Measurements from ENCODE around the gene FRMPD2.
"Not testable (repeated sequence)": the region's sequence is repeated elsewhere in the genome, so short reads cannot be mapped to it uniquely, and the experiment has no call there.

Gene FRMPD2

DNA sequence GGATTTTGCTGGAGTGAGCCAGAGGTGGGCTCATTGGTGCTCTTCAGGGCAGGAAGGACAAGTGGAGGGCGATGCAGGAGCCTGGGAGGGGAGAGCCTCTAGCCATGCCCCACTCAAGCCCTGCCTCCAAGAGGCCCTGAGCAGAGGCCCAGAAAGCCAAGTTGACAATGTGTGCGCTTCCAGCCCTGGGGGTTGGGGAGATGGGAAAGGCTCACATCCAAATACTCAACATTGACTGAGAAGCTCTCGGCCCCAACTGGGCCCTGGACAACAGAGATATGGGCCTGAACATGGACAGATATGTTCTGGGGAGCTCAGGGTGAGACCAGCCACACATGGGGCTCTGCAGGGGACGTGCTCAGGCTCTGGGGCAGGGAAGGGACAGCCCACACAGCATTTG lies 39.0 kb downstream of the FRMPD2 start:
- DNase-seq (ENCODE audit: low read depth in 2 of 3, low spot score in 2 of 3): no peak

DNA sequence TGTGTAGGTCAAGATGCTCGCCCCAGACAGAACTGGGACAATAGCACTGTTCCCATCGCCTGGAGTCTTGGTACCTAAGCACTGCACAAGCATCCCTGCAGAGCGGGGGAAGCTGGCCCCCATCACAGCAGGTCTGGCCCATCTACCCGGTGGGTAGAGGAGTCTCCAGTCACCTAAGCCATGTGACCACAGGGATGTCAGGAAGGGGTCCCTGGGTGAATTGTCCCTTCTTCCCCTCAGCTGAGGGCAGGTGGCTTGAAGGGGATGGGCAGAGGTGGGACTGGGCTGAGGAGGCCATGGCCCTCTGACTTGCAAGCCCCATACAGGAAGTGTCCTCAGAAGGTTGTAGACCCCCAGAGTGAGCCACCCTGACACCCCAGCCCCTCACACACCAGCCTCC lies 39.7 kb downstream of the FRMPD2 start:
- no peak for DNase-seq (ENCODE audit: low read depth in 2 of 3, low spot score in 2 of 3)

DNA sequence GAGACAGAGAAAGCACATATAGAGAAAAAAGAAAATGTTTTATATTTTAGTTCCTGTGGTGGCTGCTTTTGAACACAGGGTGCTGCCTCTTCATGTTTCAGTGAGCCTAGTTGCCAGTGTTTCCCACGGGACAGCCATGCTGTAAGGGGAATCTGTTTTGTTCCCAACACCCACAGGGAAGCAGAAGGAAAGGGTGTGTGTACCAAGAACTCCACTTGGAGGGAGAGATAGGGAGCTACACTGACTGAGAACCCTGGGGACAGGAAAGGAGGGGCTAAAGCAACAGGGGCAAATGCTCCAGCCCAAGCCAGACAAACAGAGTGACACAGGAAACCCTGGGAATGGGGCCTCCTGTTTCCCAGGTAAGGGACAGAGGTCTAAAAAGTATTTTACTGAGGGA lies 40.2 kb downstream of the FRMPD2 start:
- DNase-seq (ENCODE audit: low read depth in 2 of 3, low spot score in 2 of 3): no peak

DNA sequence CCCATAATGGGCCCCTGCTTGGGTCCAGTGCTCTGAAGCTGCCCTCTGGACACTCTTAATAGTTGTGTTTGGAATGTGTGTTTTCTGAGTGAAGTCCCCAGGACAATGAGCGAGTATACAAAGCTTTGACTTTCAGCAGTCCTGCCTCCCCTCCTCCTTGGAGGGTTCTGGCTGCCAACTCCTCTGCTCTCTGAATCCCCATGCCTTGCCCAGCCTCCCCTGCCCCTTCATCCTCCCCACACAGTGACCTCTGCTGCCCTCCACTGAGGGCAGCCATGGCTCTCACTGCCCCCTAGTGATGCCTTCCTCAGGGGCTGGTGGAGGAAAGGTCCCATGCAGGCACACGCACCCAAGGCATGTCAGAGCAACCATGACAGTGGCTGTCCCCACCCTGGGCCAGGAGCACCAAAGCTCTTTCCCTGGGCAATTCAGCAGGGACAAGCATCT lies 40.9 kb downstream of the FRMPD2 start:
- DNase-seq (ENCODE audit: low read depth in 2 of 3, low spot score in 2 of 3): no peak

DNA sequence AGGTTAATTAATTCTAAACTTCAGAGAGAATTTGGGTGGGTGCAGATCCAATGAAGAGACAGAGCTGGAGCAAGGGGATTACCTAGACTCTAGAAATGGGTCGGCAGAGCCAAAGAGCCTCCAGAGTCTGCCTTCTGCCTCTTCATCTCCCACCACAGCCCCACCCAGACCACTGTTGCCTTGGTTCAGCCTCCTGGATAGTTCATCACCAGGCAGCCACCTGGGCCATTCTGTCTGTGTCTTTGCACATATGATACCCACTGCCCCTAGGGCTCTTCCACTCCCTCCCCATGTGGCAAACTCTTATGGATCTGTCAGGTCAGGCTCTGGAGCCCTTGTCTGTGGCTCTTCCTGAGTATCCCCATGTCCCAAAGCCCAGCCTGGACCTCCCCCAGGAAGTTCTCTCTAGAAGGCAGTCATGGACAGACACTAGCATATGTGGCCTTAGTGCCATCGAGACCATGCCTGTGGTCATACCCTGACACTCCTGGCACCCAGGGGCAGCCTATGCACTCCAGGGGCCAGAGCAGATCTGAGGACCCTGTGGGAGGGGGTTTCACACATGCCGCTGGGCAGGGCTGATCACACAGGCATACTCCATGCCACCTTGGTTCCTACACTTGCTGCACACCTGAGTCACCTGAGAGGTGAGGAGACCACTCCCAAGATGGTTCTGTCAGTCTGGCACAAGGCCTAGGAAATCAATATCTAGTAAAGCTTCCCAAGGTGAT lies 41.6 kb downstream of the FRMPD2 start:
- DNase-seq (ENCODE audit: low read depth in 2 of 3, low spot score in 2 of 3): no peak

DNA sequence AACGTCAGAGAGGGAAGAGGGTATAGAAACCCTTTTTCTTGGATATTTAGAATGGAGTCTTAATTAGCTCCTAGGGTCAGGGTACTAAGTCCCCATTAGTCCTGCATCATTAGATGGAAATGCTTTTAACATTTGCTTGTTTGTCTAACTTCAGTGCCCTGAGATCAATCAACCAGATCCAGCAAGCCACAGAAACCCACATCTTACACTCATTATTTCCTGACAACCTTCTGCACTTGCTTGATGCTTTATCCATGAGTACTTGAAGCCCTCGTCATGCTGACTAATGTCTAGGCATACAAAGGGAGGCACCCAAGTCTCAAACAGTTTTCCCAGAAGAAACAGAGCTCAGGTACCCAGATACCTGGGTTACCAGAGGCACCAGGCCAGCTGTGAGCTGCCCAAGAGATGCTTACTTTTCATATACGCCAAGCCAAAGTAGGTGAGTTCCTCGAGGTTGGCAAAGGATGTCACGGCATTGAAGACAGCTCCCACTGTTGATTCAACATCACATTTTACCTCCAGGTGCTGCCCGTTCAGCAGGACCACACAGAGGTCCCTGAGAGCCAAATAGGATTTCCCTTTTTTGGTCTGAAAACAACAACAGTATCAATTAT lies 42.7 kb downstream of the FRMPD2 start:
- DNase-seq (ENCODE audit: low read depth in 2 of 3, low spot score in 2 of 3): no peak

DNA sequence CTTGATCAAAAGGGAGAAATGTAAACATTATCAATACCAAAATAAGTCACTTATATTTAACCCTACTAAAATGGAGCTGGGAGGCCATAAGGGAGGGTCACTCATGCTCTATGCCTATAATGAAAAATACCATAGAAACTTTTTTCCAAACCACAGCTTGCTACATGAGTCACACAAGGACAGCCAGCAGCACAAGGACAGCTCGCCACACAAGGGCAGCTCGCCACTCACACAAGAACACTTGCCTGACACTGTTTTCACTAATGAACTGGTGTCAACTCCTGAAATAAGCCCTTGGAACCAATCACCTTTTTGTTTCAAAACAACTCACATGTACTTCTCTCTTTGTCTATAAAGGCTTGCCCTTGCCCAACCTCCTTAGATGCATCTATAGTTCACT lies 43.3 kb downstream of the FRMPD2 start:
- DNase-seq (ENCODE audit: low read depth in 2 of 3, low spot score in 2 of 3): no peak

DNA sequence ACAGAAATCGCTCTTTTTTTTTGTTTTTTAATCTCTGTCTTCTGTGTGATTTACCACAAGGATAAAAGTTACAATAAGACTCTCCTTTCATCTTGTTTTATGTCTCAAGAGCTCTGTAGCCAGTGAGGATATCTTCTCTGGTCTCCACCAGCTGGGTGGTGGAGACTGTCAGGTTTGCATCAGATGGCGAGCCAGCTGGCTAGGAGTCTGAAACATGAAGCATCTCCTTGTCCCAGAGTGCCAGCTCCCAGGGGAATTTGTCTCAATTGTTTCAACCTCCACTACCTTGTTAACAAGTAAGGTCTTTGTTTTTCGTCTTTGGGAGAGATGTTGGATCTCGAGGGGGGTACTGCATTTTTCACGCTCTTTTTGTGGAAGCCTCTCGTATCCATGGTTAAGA lies 47.3 kb downstream of the FRMPD2 start:
- no peak for DNase-seq (ENCODE audit: low read depth in 2 of 3, low spot score in 2 of 3)

DNA sequence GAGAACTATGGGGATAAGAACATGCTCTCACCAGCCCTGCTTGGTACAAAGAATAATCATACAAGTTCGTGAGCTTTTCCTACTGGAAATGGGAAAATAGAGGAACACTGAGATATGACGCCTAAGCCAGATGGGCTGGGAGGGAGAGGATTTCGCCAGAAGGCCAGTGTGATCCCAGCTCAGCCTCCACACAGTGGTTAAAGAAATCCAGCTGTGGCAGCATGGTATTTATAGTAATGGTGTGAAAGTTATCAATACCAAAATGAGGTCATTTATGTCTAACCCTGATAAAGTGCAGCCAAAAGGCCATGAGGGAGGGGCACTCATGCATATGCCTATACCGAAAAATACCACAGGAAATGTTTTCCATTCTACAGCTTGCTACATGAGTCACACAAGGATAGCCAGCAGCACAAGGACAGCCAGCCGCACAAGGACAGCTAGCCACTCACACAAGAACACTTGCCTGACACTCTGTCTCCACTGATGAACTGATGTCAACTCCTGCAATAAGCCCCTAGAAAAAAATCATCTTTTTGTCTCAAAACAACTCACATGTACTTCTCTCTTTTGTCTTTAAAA lies 49.4 kb downstream of the FRMPD2 start:
- no peak for DNase-seq (ENCODE audit: low read depth in 2 of 3, low spot score in 2 of 3)

DNA sequence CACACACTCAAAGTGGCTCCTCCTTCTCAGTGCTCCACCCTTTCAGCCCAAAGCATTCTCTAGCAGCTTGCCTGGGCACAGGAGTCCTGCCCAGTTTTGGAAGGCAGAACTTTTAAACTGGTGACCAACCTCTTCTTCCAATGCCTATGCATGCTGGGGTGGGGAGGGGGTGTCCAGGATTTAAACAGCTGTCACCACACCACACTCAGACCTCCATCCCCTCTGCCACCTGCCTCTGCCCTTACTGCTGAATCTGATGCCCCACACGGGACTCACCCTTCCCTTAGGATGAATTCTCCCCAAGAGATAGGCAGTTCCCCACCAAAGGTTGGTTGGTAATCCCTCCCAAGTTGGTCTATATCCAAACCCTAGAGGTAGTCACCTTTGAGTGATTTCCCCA lies 50.2 kb downstream of the FRMPD2 start:
- no peak for DNase-seq (ENCODE audit: low read depth in 2 of 3, low spot score in 2 of 3)

DNA sequence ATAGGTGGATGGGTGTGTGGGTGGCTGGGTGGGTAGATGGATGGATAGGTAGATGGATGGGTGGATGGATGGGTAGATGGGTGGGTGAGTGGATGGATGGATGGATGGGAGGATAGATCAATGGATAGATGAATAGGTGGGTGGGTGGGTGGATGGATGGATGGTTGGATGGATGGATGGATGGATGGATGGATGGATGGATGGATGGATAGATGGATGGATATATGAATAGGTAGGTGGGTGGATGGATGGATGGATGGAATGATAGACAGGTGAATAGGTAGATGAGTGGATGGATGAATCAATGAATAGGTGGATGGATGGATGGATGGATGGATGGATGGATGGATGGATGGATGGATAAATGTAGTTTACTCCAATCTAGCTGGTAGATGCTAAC lies 52.7 kb downstream of the FRMPD2 start:
- no peak for DNase-seq (ENCODE audit: low read depth in 2 of 3, low spot score in 2 of 3)

DNA sequence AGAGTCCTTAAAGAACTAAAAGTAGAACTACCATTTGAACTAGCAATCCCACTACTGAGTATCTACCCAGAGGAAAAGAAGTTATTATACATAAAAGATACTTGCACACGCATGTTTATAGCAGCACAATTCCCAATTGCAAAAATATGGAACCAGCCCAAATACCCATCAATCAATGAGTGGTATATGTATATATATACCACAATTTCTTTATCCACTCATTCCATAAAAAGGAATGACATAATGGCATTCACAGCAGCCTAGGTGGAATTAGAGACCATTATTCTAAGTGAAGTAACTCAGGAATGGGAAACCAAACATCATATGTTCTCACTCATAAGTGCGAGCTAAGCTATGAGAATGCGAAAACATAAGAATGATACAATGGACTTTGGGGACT lies 53.5 kb downstream of the FRMPD2 start:
- not testable (repeated sequence) for DNase-seq (ENCODE audit: low read depth in 2 of 3, low spot score in 2 of 3)

DNA sequence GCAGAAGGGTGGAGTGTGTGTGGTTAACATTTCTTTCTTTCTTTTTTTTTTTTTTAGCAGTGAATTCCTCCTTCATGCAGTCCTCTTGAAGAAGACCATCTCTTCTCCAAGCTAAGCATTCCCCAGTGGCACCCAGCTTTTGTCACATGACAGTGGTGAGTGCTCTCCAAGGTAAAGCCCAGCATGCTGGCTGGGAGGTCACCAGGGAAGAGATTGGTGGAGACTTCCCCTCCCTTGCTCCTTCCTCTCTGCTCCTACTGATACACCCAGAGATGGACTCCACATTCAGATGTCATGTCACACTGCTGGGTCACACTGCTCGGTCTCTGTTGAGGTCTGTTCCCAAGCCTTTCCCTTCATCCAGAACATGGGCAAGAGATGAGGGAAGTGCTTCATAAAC lies 55.3 kb downstream of the FRMPD2 start:
- no peak for DNase-seq (ENCODE audit: low read depth in 2 of 3, low spot score in 2 of 3)

DNA sequence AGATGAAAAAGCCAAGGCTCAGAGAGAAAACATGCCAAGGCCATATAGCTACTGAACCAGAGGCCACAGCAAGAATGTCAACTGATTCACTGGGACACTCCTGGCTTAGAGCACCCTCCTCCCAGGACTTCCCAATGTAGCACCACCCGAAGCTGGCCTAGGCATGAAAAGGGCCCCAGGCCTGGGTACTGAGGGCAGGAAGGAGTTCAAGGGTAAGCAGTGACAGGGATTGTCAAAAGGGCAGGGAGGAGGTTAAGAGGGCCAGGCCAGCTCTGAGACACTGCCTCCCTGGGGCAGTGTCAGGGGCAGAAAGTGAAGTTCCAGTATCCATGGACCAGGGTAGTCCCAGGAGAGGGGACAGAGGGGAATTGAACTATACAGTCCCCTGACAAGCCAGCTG lies 57.8 kb downstream of the FRMPD2 start:
- DNase-seq (ENCODE audit: low read depth in 2 of 3, low spot score in 2 of 3): no peak

DNA sequence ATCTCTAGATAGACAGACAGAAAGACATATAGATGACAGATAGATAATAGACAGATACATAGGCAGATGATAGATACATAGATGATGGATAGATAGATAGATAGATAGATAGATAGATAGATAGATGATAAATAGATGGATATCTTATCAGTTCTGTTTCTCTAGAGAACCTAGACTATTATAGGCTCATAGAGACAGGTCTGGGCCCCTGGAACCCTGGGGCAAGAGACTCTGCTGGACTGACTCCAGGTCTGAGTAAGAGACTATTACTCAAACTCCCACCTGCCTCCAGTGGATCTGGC lies 58.3 kb downstream of the FRMPD2 start:
- DNase-seq (ENCODE audit: low read depth in 2 of 3, low spot score in 2 of 3): no peak

DNA sequence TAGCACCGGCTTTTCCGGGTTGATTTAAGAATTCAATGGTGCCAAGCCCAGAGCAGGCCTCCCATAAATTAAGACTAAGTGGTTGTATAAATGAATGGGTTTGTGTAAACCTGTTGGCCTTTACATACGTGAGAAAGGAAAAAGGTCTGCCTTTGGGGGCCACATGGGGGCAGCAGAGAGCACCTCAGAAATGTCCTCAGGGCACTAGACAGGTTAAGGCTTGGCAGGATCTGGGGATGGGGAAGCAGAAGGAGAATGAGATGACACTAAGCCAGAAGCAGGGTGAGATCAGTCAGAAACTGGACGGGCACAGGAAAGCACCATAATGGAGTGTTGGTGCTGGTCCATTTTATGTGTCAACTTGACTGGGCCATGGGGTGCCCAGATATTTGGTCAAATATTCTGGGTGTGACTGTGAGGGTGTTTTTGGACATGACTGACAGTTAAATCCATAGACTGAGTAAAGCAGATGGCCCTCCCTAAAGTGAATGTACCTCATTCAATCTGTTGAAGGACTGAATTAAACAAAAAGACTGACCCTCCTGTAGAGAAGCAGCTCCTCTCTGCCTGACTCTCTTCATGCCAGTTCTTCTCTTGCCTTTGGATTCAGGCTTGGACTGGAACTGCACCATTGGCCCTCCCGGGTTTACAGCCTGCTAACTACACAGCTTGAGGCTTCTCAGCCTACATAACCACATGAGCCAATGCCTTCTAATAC lies 58.9 kb downstream of the FRMPD2 start:
- peak in 1 of 3 experiments; percentile 18 for DNase-seq (ENCODE audit: low read depth in 2 of 3, low spot score in 2 of 3)

DNA sequence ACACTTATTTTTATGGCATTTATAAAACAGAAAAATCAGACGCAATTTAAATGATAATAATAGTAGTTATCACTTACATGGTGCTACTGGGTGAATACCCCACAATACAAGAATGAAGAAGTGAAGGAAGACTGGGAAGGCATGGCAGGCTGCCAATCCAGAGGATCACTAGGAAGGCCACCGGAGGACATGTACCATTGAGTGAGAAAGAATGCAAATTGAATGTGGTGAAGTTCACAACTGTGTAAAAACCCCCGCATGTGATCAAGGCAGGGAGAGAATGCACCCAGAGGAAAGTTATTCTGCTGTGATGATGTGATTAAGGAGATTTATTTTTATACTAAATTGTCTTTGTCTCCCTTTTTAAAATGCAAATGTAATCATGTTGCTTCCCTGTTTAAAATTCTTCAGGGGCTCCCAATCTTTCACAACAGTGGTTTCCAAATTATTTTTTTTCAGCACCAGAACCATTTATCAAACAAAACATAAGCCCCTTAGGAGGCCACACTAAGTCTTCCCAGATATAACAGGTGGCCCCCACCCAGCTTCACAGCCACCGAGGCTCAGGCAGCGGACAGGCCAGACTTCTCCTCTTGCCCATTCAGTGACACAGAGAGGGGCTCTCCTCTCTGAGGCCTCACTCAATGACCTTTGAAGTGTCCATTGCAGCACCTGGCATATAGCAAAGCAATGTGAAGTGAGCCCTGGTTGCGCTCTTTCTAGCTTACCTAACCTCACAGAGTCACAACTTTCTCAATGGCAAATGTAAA lies 59.6 kb downstream of the FRMPD2 start:
- DNase-seq (ENCODE audit: low read depth in 2 of 3, low spot score in 2 of 3): no peak

DNA sequence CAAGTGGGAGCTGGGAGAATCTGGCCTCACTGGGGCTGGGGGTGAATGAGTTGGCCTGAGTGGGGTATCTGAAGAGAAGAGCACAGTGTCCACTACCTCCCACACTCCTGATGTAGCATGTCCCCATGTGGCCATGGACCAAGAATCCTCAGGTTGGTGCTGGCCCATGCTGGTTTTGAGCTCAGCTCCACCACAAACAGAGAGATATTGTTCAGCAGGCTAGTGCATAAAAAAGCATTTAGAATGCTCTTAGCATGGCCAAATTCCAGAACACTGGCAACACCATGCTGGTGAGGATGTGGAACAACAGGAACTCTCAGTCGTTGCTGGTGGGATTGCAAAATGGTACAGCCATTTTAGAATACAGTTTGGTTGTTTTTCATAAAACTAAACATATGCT lies 61.4 kb downstream of the FRMPD2 start:
- DNase-seq (ENCODE audit: low read depth in 2 of 3, low spot score in 2 of 3): no peak

DNA sequence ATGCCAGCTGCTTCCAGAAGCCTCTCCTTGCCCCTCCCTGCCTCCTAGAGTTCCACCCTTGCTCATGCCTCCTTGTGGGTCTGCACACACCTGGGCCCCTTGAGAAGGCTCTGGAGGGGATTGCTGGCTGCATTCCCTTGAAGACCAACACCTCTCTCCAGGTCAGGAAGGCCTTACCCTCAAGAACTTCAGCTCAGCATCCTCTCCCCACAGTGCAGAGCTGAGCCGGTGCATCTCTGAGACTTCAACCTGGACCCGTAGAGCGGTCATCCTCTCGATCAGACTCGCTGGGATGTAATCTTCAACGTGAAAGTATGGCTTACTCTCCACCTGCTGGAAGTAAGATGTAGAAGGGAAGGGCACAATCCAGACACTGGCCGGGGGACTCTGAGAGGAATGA lies 62.7 kb downstream of the FRMPD2 start:
- DNase-seq (ENCODE audit: low read depth in 2 of 3, low spot score in 2 of 3): no peak

DNA sequence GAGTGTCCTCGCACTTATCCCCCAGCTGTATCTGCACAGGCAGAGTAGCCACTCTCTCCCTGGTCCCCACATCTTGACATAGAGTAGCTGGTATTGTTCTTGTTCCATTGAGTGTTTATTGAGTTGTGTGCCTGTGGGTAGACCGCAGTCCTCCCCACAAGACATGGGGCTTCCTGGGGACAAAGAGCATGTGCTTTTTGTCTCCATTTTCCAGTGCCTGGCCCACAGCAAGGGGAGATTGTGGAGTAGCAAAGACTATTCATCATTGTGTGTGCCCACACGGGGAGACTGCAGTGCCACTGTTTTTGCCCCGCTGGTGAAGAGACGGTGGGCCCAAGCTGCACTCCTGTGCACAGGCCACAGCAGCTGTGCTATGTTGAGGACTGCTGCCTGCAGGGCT lies 63.5 kb downstream of the FRMPD2 start:
- no peak for DNase-seq (ENCODE audit: low read depth in 2 of 3, low spot score in 2 of 3)

DNA sequence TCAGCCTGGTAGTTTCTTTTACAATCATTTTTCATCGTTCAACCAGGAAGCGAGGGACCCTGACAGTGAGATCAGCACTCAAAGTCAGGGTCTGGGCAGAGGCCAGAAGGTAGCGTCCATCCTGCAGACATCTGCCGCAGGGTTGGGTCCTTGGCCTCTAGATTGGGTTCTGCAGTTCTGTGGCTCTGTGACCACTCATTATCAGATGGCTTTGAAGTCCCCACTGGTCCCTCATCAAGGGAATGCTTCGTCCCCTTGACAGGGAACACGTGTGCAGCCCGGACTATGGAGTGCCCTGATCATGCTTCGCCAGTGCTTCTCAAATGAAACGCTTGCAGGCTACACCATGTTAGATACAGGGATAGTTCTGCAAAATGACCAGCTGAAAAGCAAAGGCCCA lies 64.1 kb downstream of the FRMPD2 start:
- DNase-seq (ENCODE audit: low read depth in 2 of 3, low spot score in 2 of 3): no peak

DNA sequence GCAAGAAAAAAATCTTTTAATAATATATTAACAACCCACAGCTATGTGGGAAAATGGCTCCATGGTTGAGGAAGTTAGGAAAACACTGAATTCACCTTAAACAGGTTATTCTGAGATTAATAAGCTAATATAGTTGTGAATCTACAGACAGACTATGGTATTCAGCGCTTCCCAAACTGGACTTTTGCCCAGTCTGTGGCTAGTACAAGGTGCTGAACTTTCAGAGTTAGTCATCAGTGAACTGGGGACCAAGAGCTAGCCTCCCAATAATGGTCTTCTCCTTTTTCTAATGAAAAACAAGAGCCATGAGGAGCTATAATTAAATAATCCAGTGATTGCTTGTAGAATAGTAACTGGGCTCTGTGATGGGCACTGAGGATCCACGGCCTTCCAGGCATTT lies 65.3 kb downstream of the FRMPD2 start:
- no peak for DNase-seq (ENCODE audit: low read depth in 2 of 3, low spot score in 2 of 3)
